DOHH2 (cell line): ENCODE results near the gene SELENON.

ENCODE experiments used
- H3F3A ChIP-seq: fragments of 200-600 bp; sonication (generic), shearing (Covaris generic); 2 replicates; pipeline ENCODE4 v1.6.0; 2016; ENCODE audit warnings: antibody characterized with exemption, mild to moderate bottlenecking; ENCODE audit not compliant: control insufficient read depth, insufficient read depth
- H3K27ac ChIP-seq: fragments of 200-600 bp; sonication (generic); 2 replicates; pipeline ENCODE4 v1.5.1; 2014; ENCODE audit warnings: low read depth, mild to moderate bottlenecking, low read length, moderate library complexity
- H3K27me3 ChIP-seq: fragments of 200-600 bp; sonication (generic); 2 replicates; pipeline ENCODE4 v1.6.1; 2014; ENCODE audit warnings: mild to moderate bottlenecking, low read length, mixed read lengths; ENCODE audit not compliant: control insufficient read depth
- H3K36me3 ChIP-seq: fragments of 200-600 bp; sonication (generic); 2 replicates; pipeline ENCODE4 v1.6.1; 2014; ENCODE audit warnings: mild to moderate bottlenecking, low read length, moderate library complexity, mixed read lengths; ENCODE audit not compliant: control insufficient read depth
- H3K4me1 ChIP-seq: fragments of 200-600 bp; sonication (generic); 2 replicates; pipeline ENCODE4 v1.6.1; 2014; ENCODE audit warnings: mild to moderate bottlenecking, low read length, mixed read lengths; ENCODE audit not compliant: control insufficient read depth
- H3K4me2 ChIP-seq: fragments of 200-600 bp; sonication (generic); 2 replicates; pipeline ENCODE4 v1.6.0; 2014; ENCODE audit warnings: mild to moderate bottlenecking, low read length, moderate library complexity
- H3K4me3 ChIP-seq: fragments of 200-600 bp; sonication (generic); 2 replicates; pipeline ENCODE4 v1.5.1; 2014; ENCODE audit warnings: mild to moderate bottlenecking, low read length, mixed read lengths
- H3K79me2 ChIP-seq: fragments of 200-600 bp; sonication (generic); 2 replicates; pipeline ENCODE4 v1.6.1; 2014; ENCODE audit warnings: mild to moderate bottlenecking, low read length, mixed read lengths; ENCODE audit not compliant: control insufficient read depth
- H3K9me2 ChIP-seq: fragments of 200-600 bp; sonication (generic); replicated peaks from 2 replicates; pipeline ENCODE4 v1.6.1; 2014; ENCODE audit warnings: mild to moderate bottlenecking, low read length, mixed read lengths; ENCODE audit not compliant: control insufficient read depth
- H3K9me3 ChIP-seq: fragments of 200-600 bp; sonication (generic); 2 replicates; pipeline ENCODE4 v1.6.1; 2014; ENCODE audit warnings: antibody characterized with exemption, low read length, mixed read lengths; ENCODE audit not compliant: control insufficient read depth, insufficient read depth
- H4K20me1 ChIP-seq: fragments of 200-600 bp; sonication (generic); 2 replicates; pipeline ENCODE4 v1.6.0; 2014; ENCODE audit warnings: low read depth, mild to moderate bottlenecking, antibody characterized with exemption, low read length, moderate library complexity; ENCODE audit not compliant: control insufficient read depth, insufficient read depth
- CTCF ChIP-seq: fragments of 200-600 bp; sonication (generic); IDR thresholded peaks from one replicate; pipeline ENCODE4 v1.5.1; 2014; ENCODE audit warnings: antibody characterized with exemption, mild to moderate bottlenecking, low read depth, low read length; ENCODE audit not compliant: poor library complexity, severe bottlenecking
- EZH2phosphoT487 ChIP-seq: fragments of 200-600 bp; sonication (generic); IDR thresholded peaks from 2 replicates; pipeline ENCODE4 v1.6.1; 2017; ENCODE audit warnings: borderline replicate concordance, mild to moderate bottlenecking, antibody characterized with exemption, low read length, moderate library complexity, mixed read lengths

The SELENON gene

GRCh38 chr1:25829046-25829445 is 29.1 kb downstream of the SELENON start:
- Histone ChIP-seq H3K27ac (no peak overlapping the region), H3F3A (no peaks in the 10 kb centered on the region), H3K79me2 (peaks cover 6% of the 10 kb centered on the region), H4K20me1 (no peaks in the 10 kb centered on the region; the same call in 1 of the 2 replicates), H3K4me2 (no peak overlapping the region), H3K36me3 (peaks cover 74% of the 10 kb centered on the region), H3K9me3 (no peaks in the 10 kb centered on the region), H3K9me2 (no peaks in the 10 kb centered on the region), H3K4me1 (no peaks in the 10 kb centered on the region), H3K4me3 (no peak overlapping the region), H3K27me3 (no peaks in the 10 kb centered on the region)
- TF ChIP-seq CTCF, result no peak
- no peak for TF ChIP-seq EZH2phosphoT487

DNA sequence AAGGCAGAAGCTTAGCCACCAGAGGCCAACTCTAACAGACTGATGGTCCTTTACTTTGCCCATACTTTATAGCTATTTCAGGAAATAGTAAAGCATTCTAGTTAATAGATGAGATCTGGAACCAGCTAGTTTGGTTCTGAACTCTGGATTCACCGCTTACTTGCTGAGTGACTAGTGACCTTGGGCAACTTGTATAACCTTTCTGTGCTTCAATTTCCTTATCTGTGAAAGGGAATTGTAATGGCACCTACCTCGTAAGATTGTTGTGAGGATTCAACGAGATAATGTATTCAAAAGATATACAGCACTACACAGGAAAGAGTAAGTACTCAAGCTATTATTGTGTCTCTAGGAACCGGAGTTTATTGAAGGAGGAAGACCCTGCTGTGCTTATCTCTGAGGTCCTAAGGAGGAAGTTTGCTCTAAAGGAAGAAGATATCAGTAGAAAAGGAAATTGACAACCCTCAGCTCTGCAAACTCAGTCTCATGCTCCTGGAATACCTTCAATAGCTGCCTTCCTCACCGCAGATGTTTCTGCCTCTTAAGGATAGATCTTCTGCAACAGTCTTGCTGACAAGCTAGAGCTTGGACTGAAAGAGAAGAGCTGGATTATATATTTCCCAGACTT is 31.7 kb downstream of the SELENON start:
- Histone ChIP-seq H4K20me1 (no peaks in the 10 kb centered on the region; the same call in 1 of the 2 replicates), H3K4me1 (no peaks in the 10 kb centered on the region), H3K4me2 (no peak overlapping the region), H3K9me3 (no peaks in the 10 kb centered on the region), H3K27me3 (no peaks in the 10 kb centered on the region), H3K9me2 (no peaks in the 10 kb centered on the region), H3K79me2 (peaks cover 6% of the 10 kb centered on the region), H3K4me3 (no peak overlapping the region), H3K36me3 (peaks cover 92% of the 10 kb centered on the region), H3F3A (no peaks in the 10 kb centered on the region), H3K27ac (no peak overlapping the region)
- no peak for TF ChIP-seq CTCF
- no peak for TF ChIP-seq EZH2phosphoT487

- H3K4me2 ChIP-seq, result no peak overlapping the region
- H4K20me1 ChIP-seq, result no peaks in the 10 kb centered on the region; the same call in 1 of the 2 replicates
- no peaks in the 10 kb centered on the region for H3K9me3 ChIP-seq
- no peaks in the 10 kb centered on the region for H3K4me1 ChIP-seq
- peaks cover 6% of the 10 kb centered on the region for H3K79me2 ChIP-seq
- no peaks in the 10 kb centered on the region for H3K27me3 ChIP-seq
- no peaks in the 10 kb centered on the region for H3K9me2 ChIP-seq
- H3K36me3 ChIP-seq, result peaks cover 94% of the 10 kb centered on the region
- TF ChIP-seq CTCF (no peak), EZH2phosphoT487 (no peak)
- no peak overlapping the region for H3K27ac ChIP-seq
- H3K4me3 ChIP-seq, result no peak overlapping the region
- H3F3A ChIP-seq, result no peaks in the 10 kb centered on the region
Measured at GRCh38 chr1:25832336-25833037, 32.5 kb downstream of the SELENON start.
